ENCODE measurements around the gene F7. TPM values are rescaled to one million over a fixed set of nuclear protein-coding genes. Genes with fewer than 3 reads are reported as not detected.

Gene F7
- total and polyA plus RNA-seq, 4 donors: 0.04 to 0.26 (median 0.14) TPM

GRCh38 chr13:113064534-113065405 is 40.8 kb upstream of the F7 start:
- Histone ChIP-seq H3K27ac (ENCODE audit: low read depth in 1 of 2, low read length in 1 of 2) (no peak overlapping the region), H3K4me1 (ENCODE audit: control insufficient read depth in 5 of 5, insufficient read depth in 5 of 5, low read length in 5 of 5) (no peaks in the 10 kb centered on the region), H3K9me3 (ENCODE audit: control insufficient read depth in 4 of 4, insufficient read depth in 3 of 4, low read length in 3 of 4) (no peaks in the 10 kb centered on the region), H3K4me3 (no peak overlapping the region), H3K9ac (ENCODE audit: insufficient read depth in 1 of 2, low read length in 2 of 2) (no peak overlapping the region), H3K27me3 (ENCODE audit: control insufficient read depth in 3 of 3, insufficient read depth in 3 of 3, low read length in 2 of 3) (no peaks in the 10 kb centered on the region), H3K36me3 (ENCODE audit: control insufficient read depth in 4 of 4, insufficient read depth in 4 of 4, low read length in 4 of 4) (peaks cover 0 to 24% (median 0%) of the 10 kb centered on the region in 4 donors)
- no peak for ATAC-seq (ENCODE audit: insufficient read depth, low FRiP score)
- 89 to 92% methylated on average over 41 of the region's 41 CpGs for WGBS, 2 donors
- no peak for DNase-seq
- TF ChIP-seq, protein P1, sequence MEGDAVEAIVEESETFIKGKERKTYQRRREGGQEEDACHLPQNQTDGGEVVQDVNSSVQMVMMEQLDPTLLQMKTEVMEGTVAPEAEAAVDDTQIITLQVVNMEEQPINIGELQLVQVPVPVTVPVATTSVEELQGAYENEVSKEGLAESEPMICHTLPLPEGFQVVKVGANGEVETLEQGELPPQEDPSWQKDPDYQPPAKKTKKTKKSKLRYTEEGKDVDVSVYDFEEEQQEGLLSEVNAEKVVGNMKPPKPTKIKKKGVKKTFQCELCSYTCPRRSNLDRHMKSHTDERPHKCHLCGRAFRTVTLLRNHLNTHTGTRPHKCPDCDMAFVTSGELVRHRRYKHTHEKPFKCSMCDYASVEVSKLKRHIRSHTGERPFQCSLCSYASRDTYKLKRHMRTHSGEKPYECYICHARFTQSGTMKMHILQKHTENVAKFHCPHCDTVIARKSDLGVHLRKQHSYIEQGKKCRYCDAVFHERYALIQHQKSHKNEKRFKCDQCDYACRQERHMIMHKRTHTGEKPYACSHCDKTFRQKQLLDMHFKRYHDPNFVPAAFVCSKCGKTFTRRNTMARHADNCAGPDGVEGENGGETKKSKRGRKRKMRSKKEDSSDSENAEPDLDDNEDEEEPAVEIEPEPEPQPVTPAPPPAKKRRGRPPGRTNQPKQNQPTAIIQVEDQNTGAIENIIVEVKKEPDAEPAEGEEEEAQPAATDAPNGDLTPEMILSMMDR (IDR thresholded peaks at IDR 0.05; ENCODE audit: control extremely low read depth, extremely low read depth): no peak

GRCh38 chr13:113065406-113066141 is 40.0 kb upstream of the F7 start:
- H3K27ac ChIP-seq (ENCODE audit: low read depth in 1 of 2, low read length in 1 of 2): no peak overlapping the region

GRCh38 chr13:113066142-113066455 is 39.5 kb upstream of the F7 start:
- Histone ChIP-seq H3K27me3 (ENCODE audit: control insufficient read depth in 3 of 3, insufficient read depth in 3 of 3, low read length in 2 of 3) (no peaks in the 10 kb centered on the region), H3K4me3 (no peak overlapping the region), H3K36me3 (ENCODE audit: control insufficient read depth in 4 of 4, insufficient read depth in 4 of 4, low read length in 4 of 4) (peaks cover 0 to 24% (median 0%) of the 10 kb centered on the region in 4 donors), H3K9ac (ENCODE audit: insufficient read depth in 1 of 2, low read length in 2 of 2) (no peak overlapping the region), H3K9me3 (ENCODE audit: control insufficient read depth in 4 of 4, insufficient read depth in 3 of 4, low read length in 3 of 4) (no peaks in the 10 kb centered on the region), H3K4me1 (ENCODE audit: control insufficient read depth in 5 of 5, insufficient read depth in 5 of 5, low read length in 5 of 5) (no peaks in the 10 kb centered on the region), H3K27ac (ENCODE audit: low read depth in 1 of 2, low read length in 1 of 2) (no peak overlapping the region)
- TF ChIP-seq, protein P1 (IDR thresholded peaks at IDR 0.05; ENCODE audit: control extremely low read depth, extremely low read depth): no peak
- 88 to 93% methylated on average over 10 of the region's 10 CpGs for WGBS, 2 donors
- DNase-seq (no peak), ATAC-seq (ENCODE audit: insufficient read depth, low FRiP score) (no peak)

More at GRCh38 chr13:113065406-113066141, 40.0 kb upstream of the F7 start:
- TF ChIP-seq, protein P1 (IDR thresholded peaks at IDR 0.05; ENCODE audit: control extremely low read depth, extremely low read depth): no peak
- ATAC-seq (ENCODE audit: insufficient read depth, low FRiP score) (no peak), DNase-seq (peak in 1 of 3 donors; percentile 13)
- Histone ChIP-seq H3K36me3 (ENCODE audit: control insufficient read depth in 4 of 4, insufficient read depth in 4 of 4, low read length in 4 of 4) (peaks cover 0 to 24% (median 0%) of the 10 kb centered on the region in 4 donors), H3K4me3 (no peak overlapping the region), H3K9ac (ENCODE audit: insufficient read depth in 1 of 2, low read length in 2 of 2) (no peak overlapping the region), H3K4me1 (ENCODE audit: control insufficient read depth in 5 of 5, insufficient read depth in 5 of 5, low read length in 5 of 5) (no peaks in the 10 kb centered on the region), H3K27me3 (ENCODE audit: control insufficient read depth in 3 of 3, insufficient read depth in 3 of 3, low read length in 2 of 3) (no peaks in the 10 kb centered on the region), H3K9me3 (ENCODE audit: control insufficient read depth in 4 of 4, insufficient read depth in 3 of 4, low read length in 3 of 4) (no peaks in the 10 kb centered on the region)
- 83 to 92% methylated on average over 29 of the region's 29 CpGs for WGBS, 2 donors
